GM21576 (cell line): ENCODE measurements around the gene CHCHD6.
"Not testable (repeated sequence)": the region's sequence is repeated elsewhere in the genome, so short reads cannot be mapped to it uniquely, and the experiment has no call there.

ENCODE experiments used
- ATAC-seq: cut with Tn5 transposase; IDR thresholded peaks from one replicate; pipeline ENCODE4 v1.9.1; 2021; ENCODE audit warnings: mild to moderate bottlenecking, moderate library complexity; ENCODE audit not compliant: unreplicated experiment

The CHCHD6 gene

GRCh38 chr3:126765187-126766069 lies 61.4 kb downstream of the CHCHD6 start:
- no peak for ATAC-seq

GRCh38 chr3:126766653-126767052 lies 62.6 kb downstream of the CHCHD6 start:
- ATAC-seq: no peak

GRCh38 chr3:126768903-126769302 lies 64.9 kb downstream of the CHCHD6 start:
- no peak for ATAC-seq

GRCh38 chr3:126770096-126770495 lies 66.1 kb downstream of the CHCHD6 start:
- ATAC-seq: no peak

GRCh38 chr3:126773167-126773566 lies 69.1 kb downstream of the CHCHD6 start:
- ATAC-seq: no peak

GRCh38 chr3:126773783-126774182 lies 69.7 kb downstream of the CHCHD6 start:
- no peak for ATAC-seq

GRCh38 chr3:126777366-126777765 lies 73.3 kb downstream of the CHCHD6 start:
- no peak for ATAC-seq

- no peak for ATAC-seq
These were observed 76.6 kb downstream of the CHCHD6 start for GRCh38 chr3:126780666-126781065.

- no peak for ATAC-seq
These were observed 77.4 kb downstream of the CHCHD6 start for GRCh38 chr3:126781406-126781805.

- no peak for ATAC-seq
These were observed 78.0 kb downstream of the CHCHD6 start for GRCh38 chr3:126781889-126782491.

- ATAC-seq: no peak
These were observed 78.5 kb downstream of the CHCHD6 start for GRCh38 chr3:126782536-126782935.

GRCh38 chr3:126784254-126784653 lies 80.2 kb downstream of the CHCHD6 start:
- ATAC-seq: no peak

GRCh38 chr3:126791320-126791719 lies 87.3 kb downstream of the CHCHD6 start:
- not testable (repeated sequence) for ATAC-seq

GRCh38 chr3:126792998-126793397 lies 89.0 kb downstream of the CHCHD6 start:
- no peak for ATAC-seq

GRCh38 chr3:126797563-126797962 lies 93.5 kb downstream of the CHCHD6 start:
- no peak for ATAC-seq

GRCh38 chr3:126798521-126798920 lies 94.5 kb downstream of the CHCHD6 start:
- no peak for ATAC-seq

GRCh38 chr3:126799099-126799498 lies 95.1 kb downstream of the CHCHD6 start:
- no peak for ATAC-seq

- not testable (repeated sequence) for ATAC-seq
These were observed 97.3 kb downstream of the CHCHD6 start for GRCh38 chr3:126801312-126801711.

- ATAC-seq: no peak
These were observed 103.8 kb downstream of the CHCHD6 start for GRCh38 chr3:126807795-126808194.

- no peak for ATAC-seq
These were observed 107.5 kb downstream of the CHCHD6 start for GRCh38 chr3:126811530-126811929.

GRCh38 chr3:126816298-126816697 lies 112.3 kb downstream of the CHCHD6 start:
- no peak for ATAC-seq
